ENCODE measurements around the gene CDH11.

- TF ChIP-seq CTCF (conservative IDR thresholded peaks at IDR 0.05; ENCODE audit: low read depth, low read length) (0 out of 2 replicates have a peak, but pooled peaks have one; percentile 5), POLR2A (IDR thresholded peaks at IDR 0.05; ENCODE audit: low read depth, low read length) (no peak), RAD21 (IDR thresholded peaks at IDR 0.05; ENCODE audit: low read length) (no peak), SMC3 (IDR thresholded peaks at IDR 0.05; ENCODE audit: low read depth, low read length) (no peak), USF2 (IDR thresholded peaks at IDR 0.05; ENCODE audit: low read depth, low read length) (no peak), RCOR1 (IDR thresholded peaks at IDR 0.05; ENCODE audit: insufficient replicate concordance, low read length) (no peak), MAFK (IDR thresholded peaks at IDR 0.05; ENCODE audit: low read depth, low read length) (peak; percentile 45), MXI1 (IDR thresholded peaks at IDR 0.05; ENCODE audit: borderline replicate concordance, low read depth, low read length) (no peak), FOS (IDR thresholded peaks at IDR 0.05; ENCODE audit: low read depth, low read length) (no peak)
These were observed 53.6 kb downstream of the CDH11 start for GRCh38 chr16:65068151-65068740.
